Astrocyte (in vitro differentiated cells and primary cell): Measurements from ENCODE around the gene TMEM87A.

Source experiments
- CTCF ChIP-seq: IDR thresholded peaks from 2 replicates; pipeline ENCODE4 v1.5.1; 2011; ENCODE audit warnings: low read depth, mild to moderate bottlenecking, inconsistent platforms, low read length, moderate library complexity; ENCODE audit not compliant: insufficient read depth
- EZH2 ChIP-seq: IDR thresholded peaks from 2 replicates; pipeline ENCODE4 v1.6.1; 2012; ENCODE audit warnings: mild to moderate bottlenecking, low read length, inconsistent platforms; ENCODE audit not compliant: insufficient read depth

GRCh38 chr15:42314818-42315217, 41.6 kb upstream of the TMEM87A start:
- no peak for TF ChIP-seq CTCF
- TF ChIP-seq EZH2: no peak
